Upper lobe of left lung (tissue), 6 donors: ENCODE data around the gene ZNF385D. TPM values are rescaled to one million over a fixed set of nuclear protein-coding genes. Genes with fewer than 3 reads are reported as not detected.
A peak's percentile ranks its signal among the peaks of the same experiment; 100 is the strongest.
"Not testable (repeated sequence)": the region's sequence is repeated elsewhere in the genome, so short reads cannot be mapped to it uniquely, and the experiment has no call there.

Source experiments
- ATAC-seq, 2 donors: fragments of 200-7000 bp; cut with Tn5 transposase; one replicate each; pipeline ENCODE4 v1.9.1; 2022; ENCODE audit warnings: mild to moderate bottlenecking in 2 of 2, moderate library complexity in 2 of 2; ENCODE audit not compliant: low FRiP score in 2 of 2
- DNase-seq, 2 donors: peaks; one replicate each; pipeline ENCODE4 v3.0.0-alpha.2; 2019 to 2020
- H3K27ac ChIP-seq, 4 donors: fragments of 200-600 bp; sonication (generic); one replicate each; pipeline ENCODE4 v1.5.1; 2016 to 2019
- H3K27me3 ChIP-seq, 4 donors: fragments of 200-600 bp; sonication (generic); one replicate each; pipeline ENCODE4 v1.5.1; 2017 to 2019
- H3K36me3 ChIP-seq, 4 donors: fragments of 200-600 bp; sonication (generic); one replicate each; pipeline ENCODE4 v1.5.1; 2016 to 2019
- H3K4me1 ChIP-seq, 4 donors: fragments of 200-600 bp; sonication (generic); one replicate each; pipeline ENCODE4 v1.5.1; 2018 to 2019
- H3K4me3 ChIP-seq, 4 donors: fragments of 200-600 bp; sonication (generic); one replicate each; pipeline ENCODE4 v1.5.1; 2017 to 2019; ENCODE audit warnings: mild to moderate bottlenecking in 2 of 4, moderate library complexity in 1 of 4
- H3K9me3 ChIP-seq, 4 donors: fragments of 200-600 bp; sonication (generic); one replicate each; pipeline ENCODE4 v1.5.1; 2018 to 2019
- CTCF ChIP-seq, 6 experiments: fragments of 450-650 bp in 4 of 6; fragments of 200-600 bp in 2 of 6; sonication (generic) in 2 of 6; IDR thresholded peaks; one replicate each; pipeline ENCODE4 v1.5.1; 2016 to 2019; ENCODE audit warnings: antibody characterized with exemption in 6 of 6
- EP300 ChIP-seq, 4 donors: sonication (generic); formaldehyde crosslinking; IDR thresholded peaks; one replicate each; pipeline ENCODE4 v1.5.1; 2017; ENCODE audit warnings: antibody characterized with exemption in 4 of 4, control low read depth in 2 of 4
- POLR2A ChIP-seq, 4 donors: fragments of 450-650 bp; IDR thresholded peaks; one replicate each; pipeline ENCODE4 v1.5.1; 2016 to 2017; ENCODE audit warnings: antibody characterized with exemption in 4 of 4, mild to moderate bottlenecking in 2 of 4
- POLR2AphosphoS5 ChIP-seq, 2 donors: sonication (generic); formaldehyde crosslinking; IDR thresholded peaks; one replicate each; pipeline ENCODE4 v1.5.1; 2017; ENCODE audit warnings: antibody characterized with exemption in 2 of 2
- WGBS, 2 donors: methylation state at CpG; one replicate each; pipeline ENCODE4 v1.1.5; 2017 to 2018; 5-methylcytosine and 5-hydroxymethylcytosine counted together
- total RNA-seq, 6 donors: library from RNA; depleted of rRNA in 4 of 6; stranded (reverse); fragments of >200 nt in 4 of 6; gene quantifications; one replicate each; pipeline versions ENCODE4 v1.1.0 to v1.2.1, GENCODE V29; 2016 to 2021
- donor health status: DM: no; HTN: no; CAD: no; lungs with moderate emphysema.
- donor health status: DM: no; HTN: yes; CAD: no; lungs with severe emphysema.

Gene ZNF385D
- total RNA-seq, 6 donors from 2014 or later = 0.20 to 9.2 (median 0.76) TPM; not detected in 1

DNA sequence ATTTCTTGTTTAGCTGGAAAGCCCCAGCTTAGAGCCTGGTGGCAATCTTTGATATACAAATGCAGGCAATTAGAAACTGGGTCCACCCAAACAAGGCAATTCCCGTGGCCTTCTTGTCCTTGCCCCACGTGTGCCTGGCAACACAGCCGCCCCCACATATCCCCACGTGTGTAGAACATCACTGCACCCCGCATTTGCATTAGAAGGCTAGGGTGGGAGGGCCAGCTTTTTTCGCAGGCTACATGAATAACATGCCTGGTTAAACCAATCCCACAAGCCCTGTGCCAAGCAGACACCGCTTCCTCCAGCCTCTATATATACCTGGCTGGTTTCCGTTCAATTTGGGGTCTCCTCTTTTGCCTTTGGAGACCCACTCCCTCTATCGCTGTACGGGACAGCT is 250.2 kb downstream of the ZNF385D start:
- ATAC-seq (no peak), DNase-seq (peak in 1 of 2 donors; percentile 1)
- Histone ChIP-seq H3K27me3 (no peaks in the 10 kb centered on the region), H3K36me3 (no peaks in the 10 kb centered on the region), H3K4me3 (no peak overlapping the region), H3K4me1 (no peaks in the 10 kb centered on the region), H3K9me3 (no peaks in the 10 kb centered on the region), H3K27ac (no peak overlapping the region)
- TF ChIP-seq CTCF (IDR thresholded peaks at IDR 0.05) (no peak), POLR2A (IDR thresholded peaks at IDR 0.05) (no peak), EP300 (IDR thresholded peaks at IDR 0.05) (no peak), POLR2AphosphoS5 (IDR thresholded peaks at IDR 0.05) (no peak)
- 82 to 87% methylated on average over 10 of the region's 10 CpGs for WGBS, 2 donors

DNA sequence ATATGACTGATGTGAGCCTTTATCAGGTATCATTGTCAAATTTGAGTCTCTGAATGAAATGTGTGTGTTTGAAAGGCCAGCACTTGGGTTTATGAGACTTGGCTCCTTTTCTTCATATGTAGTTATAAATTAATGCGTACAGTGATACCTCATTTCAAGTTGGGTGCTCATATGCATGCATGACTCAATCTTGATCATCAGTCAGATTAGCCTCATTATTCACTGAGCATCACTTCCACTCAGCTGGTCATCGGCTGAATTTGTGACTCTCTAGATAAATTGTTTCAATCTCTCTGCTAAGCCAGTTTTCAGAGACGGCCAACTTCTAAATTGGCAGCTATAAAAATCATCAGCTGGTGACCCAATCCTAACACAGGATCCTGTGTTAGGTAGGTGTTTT is 260.3 kb downstream of the ZNF385D start:
- not testable (repeated sequence) for DNase-seq, H3K36me3 ChIP-seq, H3K4me3 ChIP-seq, H3K27me3 ChIP-seq, H3K9me3 ChIP-seq, H3K4me1 ChIP-seq, ATAC-seq, H3K27ac ChIP-seq
- 80% methylated on average over 1 of the region's 3 CpGs; no CpG with 5 or more reads in 1 of the 2 donors for WGBS, 2 donors

GRCh38 chr3:21487520-21487919 is 263.5 kb downstream of the ZNF385D start:
- DNase-seq = no peak
- no peaks in the 10 kb centered on the region for H3K9me3 ChIP-seq
- no peak overlapping the region for H3K4me3 ChIP-seq
- no peaks in the 10 kb centered on the region for H3K4me1 ChIP-seq
- no peak overlapping the region for H3K27ac ChIP-seq
- H3K27me3 ChIP-seq = no peaks in the 10 kb centered on the region
- no peak for ATAC-seq
- 59 to 86% methylated on average over 1 of the region's 1 CpG for WGBS, 2 donors
- TF ChIP-seq CTCF (IDR thresholded peaks at IDR 0.05) (no peak), POLR2A (IDR thresholded peaks at IDR 0.05) (no peak), EP300 (IDR thresholded peaks at IDR 0.05) (no peak), POLR2AphosphoS5 (IDR thresholded peaks at IDR 0.05) (no peak)
- no peaks in the 10 kb centered on the region for H3K36me3 ChIP-seq

GRCh38 chr3:21486024-21486935 is 264.7 kb downstream of the ZNF385D start:
- H3K27me3 ChIP-seq, H3K4me1 ChIP-seq, H3K36me3 ChIP-seq, ATAC-seq, DNase-seq, H3K27ac ChIP-seq, H3K9me3 ChIP-seq, H3K4me3 ChIP-seq: not testable (repeated sequence)
- 63 to 66% methylated on average over 2 of the region's 4 CpGs for WGBS, 2 donors

DNA sequence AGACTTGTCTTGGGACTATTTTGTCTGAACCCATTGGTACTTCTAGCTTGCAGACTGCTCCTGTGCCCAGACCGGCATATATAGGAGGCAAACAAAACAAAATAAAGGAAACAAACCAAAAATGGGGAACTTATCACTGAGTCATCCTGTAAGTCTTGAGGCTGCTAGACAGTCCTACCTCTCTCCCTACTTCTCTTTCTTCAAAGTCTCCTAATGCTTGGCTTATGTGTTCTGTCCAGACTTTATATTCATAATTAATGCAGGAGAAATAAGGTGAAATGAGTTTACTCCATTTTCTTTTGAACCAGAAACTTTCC is 266.2 kb downstream of the ZNF385D start:
- Histone ChIP-seq H3K36me3 (no peaks in the 10 kb centered on the region), H3K27me3 (no peaks in the 10 kb centered on the region), H3K4me3 (no peak overlapping the region), H3K4me1 (no peaks in the 10 kb centered on the region), H3K27ac (no peak overlapping the region), H3K9me3 (no peaks in the 10 kb centered on the region)
- TF ChIP-seq CTCF (IDR thresholded peaks at IDR 0.05) = no peak
- TF ChIP-seq EP300 (IDR thresholded peaks at IDR 0.05) = no peak
- TF ChIP-seq POLR2AphosphoS5 (IDR thresholded peaks at IDR 0.05) = no peak
- no peak for DNase-seq
- peak in 1 of 2 donors; percentile 44 for ATAC-seq
- 63 to 80% methylated on average over 1 of the region's 1 CpG for WGBS, 2 donors
